CD14-positive monocyte (primary cell): ENCODE data around the gene NAT9. TPM values are rescaled to one million over a fixed set of nuclear protein-coding genes. Genes with fewer than 3 reads are reported as not detected.

ENCODE experiments used
- DNase-seq, 3 donors: peaks; one replicate each; pipeline ENCODE4 v3.0.0-alpha.2; 2011 to 2022
- H2AFZ ChIP-seq: 2 replicates; pipeline ENCODE4 v1.6.0; 2012; ENCODE audit warnings: mild to moderate bottlenecking, low read depth, low read length, inconsistent platforms; ENCODE audit not compliant: insufficient read depth, poor library complexity, severe bottlenecking
- H3K27ac ChIP-seq, 2 donors: 1 replicate in 1 of 2; 2 replicates in 1 of 2; pipeline ENCODE4 v1.5.1; 2012 to 2013; ENCODE audit warnings: low read length in 2 of 2, control low read depth in 1 of 2, inconsistent platforms in 1 of 2, low read depth in 1 of 2, mild to moderate bottlenecking in 1 of 2
- H3K27me3 ChIP-seq, 2 donors: one replicate each; pipeline versions ENCODE4 v1.6.0 to v1.6.1; 2011 to 2013; ENCODE audit warnings: low read length in 2 of 2; ENCODE audit not compliant: control insufficient read depth in 2 of 2, insufficient read depth in 2 of 2
- H3K36me3 ChIP-seq, 2 donors: replicated peaks in 1 of 2; 1 replicate in 1 of 2; 2 replicates in 1 of 2; pipeline versions ENCODE4 v1.5.1 to v1.6.1; 2012 to 2013; ENCODE audit warnings: low read length in 2 of 2, control low read depth in 1 of 2, inconsistent platforms in 1 of 2, mild to moderate bottlenecking in 1 of 2; ENCODE audit not compliant: insufficient read depth in 2 of 2, control insufficient read depth in 1 of 2
- H3K4me1 ChIP-seq, 2 donors: 1 replicate in 1 of 2; 2 replicates in 1 of 2; pipeline versions ENCODE4 v1.5.1 to v1.6.1; 2012 to 2013; ENCODE audit warnings: low read length in 2 of 2, control low read depth in 1 of 2, inconsistent platforms in 1 of 2, mild to moderate bottlenecking in 1 of 2, moderate library complexity in 1 of 2; ENCODE audit not compliant: insufficient read depth in 2 of 2, control insufficient read depth in 1 of 2
- H3K4me2 ChIP-seq: replicated peaks from 2 replicates; pipeline ENCODE3; 2012; ENCODE audit warnings: low read length, moderate library complexity, mild to moderate bottlenecking; ENCODE audit not compliant: poor library complexity, severe bottlenecking; ENCODE audit errors: extremely low read depth
- H3K4me3 ChIP-seq, 3 experiments: fragments of 200-600 bp in 1 of 3; sonication (generic) in 1 of 3; replicated peaks in 1 of 3; 1 replicate in 2 of 3; 2 replicates in 1 of 3; pipeline ENCODE4 v1.5.1; 2011 to 2013; ENCODE audit warnings: low read length in 3 of 3, mild to moderate bottlenecking in 3 of 3, control low read depth in 2 of 3, low read depth in 2 of 3, inconsistent platforms in 1 of 3, moderate library complexity in 1 of 3
- H3K79me2 ChIP-seq: 2 replicates; pipeline ENCODE4 v1.6.0; 2012; ENCODE audit warnings: mild to moderate bottlenecking, control low read depth, inconsistent platforms, low read length, moderate library complexity; ENCODE audit not compliant: insufficient read depth
- H3K9ac ChIP-seq: 2 replicates; pipeline ENCODE4 v1.6.0; 2017; ENCODE audit warnings: low read length, mild to moderate bottlenecking; ENCODE audit not compliant: insufficient read depth, poor library complexity, severe bottlenecking
- H3K9me3 ChIP-seq, 2 donors: replicated peaks in 1 of 2; 1 replicate in 1 of 2; 2 replicates in 1 of 2; pipeline versions ENCODE4 v1.5.1 to v1.6.1; 2012 to 2013; ENCODE audit warnings: low read length in 2 of 2, control low read depth in 1 of 2; ENCODE audit not compliant: control insufficient read depth in 1 of 2, insufficient read depth in 1 of 2
- H4K20me1 ChIP-seq: 2 replicates; pipeline ENCODE4 v1.6.0; 2012; ENCODE audit warnings: mild to moderate bottlenecking, low read length, control low read depth, moderate library complexity; ENCODE audit not compliant: insufficient read depth
- H3K27ac Mint-ChIP-seq, 7 donors: one replicate each; pipeline ENCODE4 v1.8.0; 2020; ENCODE audit warnings: mild to moderate bottlenecking in 7 of 7, mixed read lengths in 7 of 7, moderate library complexity in 6 of 7, inconsistent platforms in 2 of 7
- H3K27me3 Mint-ChIP-seq, 3 donors: one replicate each; pipeline ENCODE4 v1.8.0; 2021 to 2022; ENCODE audit warnings: low read depth in 3 of 3, mild to moderate bottlenecking in 3 of 3, mixed read lengths in 3 of 3, moderate library complexity in 3 of 3, inconsistent platforms in 1 of 3
- H3K36me3 Mint-ChIP-seq, 2 donors: one replicate each; pipeline ENCODE4 v1.8.0; 2020; ENCODE audit warnings: mixed read lengths in 2 of 2, inconsistent platforms in 1 of 2, mild to moderate bottlenecking in 1 of 2
- H3K4me1 Mint-ChIP-seq: one replicate; pipeline ENCODE4 v1.8.0; 2020; ENCODE audit warnings: mild to moderate bottlenecking, mixed read lengths
- H3K4me3 Mint-ChIP-seq, 2 donors: one replicate each; pipeline ENCODE4 v1.8.0; 2020; ENCODE audit warnings: mild to moderate bottlenecking in 2 of 2, mixed read lengths in 2 of 2, moderate library complexity in 1 of 2
- H3K9me3 Mint-ChIP-seq, 7 donors: one replicate each; pipeline ENCODE4 v1.8.0; 2020 to 2022; ENCODE audit warnings: mixed read lengths in 7 of 7, mild to moderate bottlenecking in 6 of 7, moderate library complexity in 6 of 7, inconsistent platforms in 2 of 7
- CTCF ChIP-seq: fragments of 200-600 bp; IDR thresholded peaks from one replicate; pipeline ENCODE4 v1.8.0; 2022; ENCODE audit warnings: antibody characterized with exemption, mild to moderate bottlenecking
- WGBS: methylation state at CpG from one replicate; pipeline ENCODE4 v1.1.5; 2013; ENCODE audit warnings: missing lambda C conversion rate; ENCODE audit not compliant: insufficient coverage; 5-methylcytosine and 5-hydroxymethylcytosine counted together
- intact Hi-C, 2 donors: fragments of 100-400 bp; cut with micrococcal nuclease; formaldehyde crosslinking; loops; one replicate each; pipeline versions ENCODE4 v1.15.0 to v1.15.1; 2023
- polyA plus RNA-seq, 3 donors: library from polyadenylated mRNA; depleted of rRNA in 1 of 3; unstranded in 2 of 3; stranded (reverse) in 1 of 3; fragments of 300-500 nt in 2 of 3; fragments of >200 nt in 1 of 3; fragmentation: Illumina TruSeq in 2 of 3; gene quantifications; 1 replicate in 2 of 3; 2 replicates in 1 of 3; pipeline ENCODE4 v1.2.3, GENCODE V29; 2012 to 2021

NAT9 gene
- polyA plus RNA-seq, 3 donors, result 7.1 to 95.6 (median 7.8) TPM

GRCh38 chr17:74773414-74773813, 2.7 kb downstream of the NAT9 start:
- Histone ChIP-seq H3K4me3 (no peak overlapping the region), H2AFZ (no peak overlapping the region), H3K27ac (no peak overlapping the region), H3K79me2 (peaks cover 47% of the 10 kb centered on the region), H3K4me1 (peaks cover 35 to 43% of the 10 kb centered on the region in 2 donors), H3K9me3 (no peaks in the 10 kb centered on the region), H3K4me2 (no peak overlapping the region), H3K36me3 (peaks cover 51 to 54% of the 10 kb centered on the region in 2 donors), H4K20me1 (peaks cover 65% of the 10 kb centered on the region), H3K27me3 (no peaks in the 10 kb centered on the region), H3K9ac (no peak overlapping the region)
- 93% methylated on average over 3 of the region's 6 CpGs for WGBS
- peak overlapping the region in 3 of 7 donors; percentile 18 to 46 (median 42) for H3K27ac Mint-ChIP-seq
- no peak for DNase-seq
- peaks cover 64% of the 10 kb centered on the region in 2 donors for H3K36me3 Mint-ChIP-seq
- H3K4me3 Mint-ChIP-seq, result no peak overlapping the region
- peaks cover 0 to 2% (median 2%) of the 10 kb centered on the region in 3 donors for H3K27me3 Mint-ChIP-seq
- H3K4me1 Mint-ChIP-seq, result peaks cover 50% of the 10 kb centered on the region
- intact Hi-C loops, result no loop called here
- peaks cover 0 to 1% (median 0%) of the 10 kb centered on the region in 7 donors for H3K9me3 Mint-ChIP-seq
- no peak for TF ChIP-seq CTCF

GRCh38 chr17:74772053-74772452, 4.1 kb downstream of the NAT9 start:
- peaks cover 65 to 67% of the 10 kb centered on the region in 2 donors for H3K36me3 ChIP-seq
- H3K27ac Mint-ChIP-seq, result peak overlapping the region in 1 of 7 donors; percentile 46
- peaks cover 72% of the 10 kb centered on the region for H4K20me1 ChIP-seq
- DNase-seq, result no peak
- H3K79me2 ChIP-seq, result peaks cover 34% of the 10 kb centered on the region
- no peak overlapping the region for H3K9ac ChIP-seq
- H3K27ac ChIP-seq, result no peak overlapping the region
- H3K27me3 ChIP-seq, result no peaks in the 10 kb centered on the region
- 98% methylated on average over 10 of the region's 13 CpGs for WGBS
- no peak overlapping the region for H3K4me3 ChIP-seq
- H3K9me3 Mint-ChIP-seq, result peaks cover 0 to 1% (median 0%) of the 10 kb centered on the region in 7 donors
- H3K4me3 Mint-ChIP-seq, result no peak overlapping the region
- no peak for TF ChIP-seq CTCF
- H3K4me1 Mint-ChIP-seq, result peaks cover 36% of the 10 kb centered on the region
- H3K4me1 ChIP-seq, result peaks cover 22 to 29% of the 10 kb centered on the region in 2 donors
- peaks cover 0 to 2% (median 2%) of the 10 kb centered on the region in 3 donors for H3K27me3 Mint-ChIP-seq
- peaks cover 60 to 71% of the 10 kb centered on the region in 2 donors for H3K36me3 Mint-ChIP-seq
- no peak overlapping the region for H3K4me2 ChIP-seq
- H3K9me3 ChIP-seq, result no peaks in the 10 kb centered on the region
- intact Hi-C loops, result no loop called here
- H2AFZ ChIP-seq, result no peak overlapping the region
